ENCODE results near the gene ZNF263.

GRCh38 chr16:3248596-3248995 lies 34.7 kb upstream of the ZNF263 start:
- TF ChIP-seq TCF7 (IDR thresholded peaks at IDR 0.05; ENCODE audit: borderline replicate concordance), result no peak
- TF ChIP-seq HSF4 (CRISPR knock-in tag; IDR thresholded peaks at IDR 0.05; ENCODE audit: borderline replicate concordance), result no peak
- no peak for TF ChIP-seq CHD4 (IDR thresholded peaks at IDR 0.05; ENCODE audit: insufficient read depth, insufficient replicate concordance, low read depth, low read length, poor library complexity, severe bottlenecking)
- TF ChIP-seq TAF1 (IDR thresholded peaks at IDR 0.05; ENCODE audit: control insufficient read depth, extremely low read depth, insufficient read depth, low read length, severe bottlenecking), result no peak
- no peak for TF ChIP-seq XRCC3 (IDR thresholded peaks at IDR 0.05)
- no peak for TF ChIP-seq GABPA (tag; conservative IDR thresholded peaks at IDR 0.05; ENCODE audit: low read depth)
- no peak for TF ChIP-seq ZEB2 (IDR thresholded peaks at IDR 0.05)
- TF ChIP-seq E2F8 (IDR thresholded peaks at IDR 0.05; ENCODE audit: low read depth, partially characterized antibody), result no peak
- no peak for TF ChIP-seq POLR2A (conservative IDR thresholded peaks at IDR 0.05)
- TF ChIP-seq XRCC5 (IDR thresholded peaks at IDR 0.05; ENCODE audit: low read depth, low read length), result no peak
- TF ChIP-seq ZNF134 (CRISPR knock-in tag; conservative IDR thresholded peaks at IDR 0.05), result no peak
- no peak for TF ChIP-seq ERF (CRISPR knock-in tag; IDR thresholded peaks at IDR 0.05)
